SU-DHL-6 (cell line): ENCODE measurements around the gene SMARCA4.

Experiments used
- H2AFZ ChIP-seq: fragments of 200-600 bp; sonication (generic); 2 replicates; pipeline ENCODE4 v1.6.1; 2014; ENCODE audit warnings: low read depth, mild to moderate bottlenecking, moderate library complexity, mixed read lengths, antibody characterized with exemption, low read length; ENCODE audit not compliant: severe bottlenecking
- H3F3A ChIP-seq: fragments of 200-600 bp; shearing (Covaris generic); 2 replicates; pipeline ENCODE4 v1.6.0; 2016; ENCODE audit warnings: antibody characterized with exemption, mild to moderate bottlenecking; ENCODE audit not compliant: insufficient read depth
- H3K27ac ChIP-seq: fragments of 200-600 bp; sonication (generic); 2 replicates; pipeline ENCODE4 v1.5.1; 2016; ENCODE audit warnings: low read depth, mild to moderate bottlenecking, low read length, moderate library complexity, mixed read lengths
- H3K27me3 ChIP-seq: fragments of 200-600 bp; sonication (generic), shearing (Covaris generic); 2 replicates; pipeline ENCODE4 v1.6.0; 2014; ENCODE audit warnings: mild to moderate bottlenecking, low read length
- H3K36me3 ChIP-seq: fragments of 200-600 bp; sonication (generic); 2 replicates; pipeline ENCODE4 v1.6.1; 2014; ENCODE audit warnings: mild to moderate bottlenecking, low read length, mixed read lengths
- H3K4me2 ChIP-seq: fragments of 300-600, 200-600 bp; shearing (Covaris generic), sonication (generic); 2 replicates; pipeline ENCODE4 v1.6.0; 2014; ENCODE audit warnings: low read length, low read depth, mild to moderate bottlenecking; ENCODE audit not compliant: poor library complexity, severe bottlenecking
- H3K4me3 ChIP-seq: fragments of 200-600 bp; sonication (generic); 2 replicates; pipeline ENCODE4 v1.5.1; 2014; ENCODE audit warnings: antibody characterized with exemption, low read length, mild to moderate bottlenecking, mixed read lengths; ENCODE audit not compliant: insufficient read depth, poor library complexity, severe bottlenecking
- H3K79me2 ChIP-seq: fragments of 200-600 bp; sonication (generic); 2 replicates; pipeline ENCODE4 v1.6.1; 2014; ENCODE audit warnings: mild to moderate bottlenecking, low read length, moderate library complexity; ENCODE audit not compliant: insufficient read depth
- H3K9ac ChIP-seq: fragments of 200-600 bp; sonication (generic); 2 replicates; pipeline ENCODE4 v1.7.0; 2014; ENCODE audit warnings: mild to moderate bottlenecking, low read length
- H3K9me2 ChIP-seq: fragments of 200-600 bp; sonication (generic); replicated peaks from 2 replicates; pipeline ENCODE4 v1.6.1; 2014; ENCODE audit warnings: low read length; ENCODE audit not compliant: insufficient read depth
- H3K9me3 ChIP-seq: fragments of 200-600 bp; sonication (generic); 2 replicates; pipeline ENCODE4 v1.6.1; 2014; ENCODE audit warnings: low read length, mixed read lengths; ENCODE audit not compliant: insufficient read depth
- H4K20me1 ChIP-seq: fragments of 200-600 bp; sonication (generic); 2 replicates; pipeline ENCODE4 v1.6.1; 2014; ENCODE audit warnings: low read depth, mild to moderate bottlenecking, antibody characterized with exemption, low read length, moderate library complexity, mixed read lengths
- CTCF ChIP-seq: fragments of 200-600 bp; sonication (generic); IDR thresholded peaks from one replicate; pipeline ENCODE4 v1.5.1; 2017; ENCODE audit warnings: antibody characterized with exemption, mild to moderate bottlenecking, low read length, moderate library complexity; ENCODE audit not compliant: insufficient read depth, poor library complexity, severe bottlenecking
- EZH2phosphoT487 ChIP-seq: fragments of 200-600 bp; sonication (generic), shearing (Covaris generic); conservative IDR thresholded peaks from 2 replicates; pipeline ENCODE4 v1.6.1; 2018; ENCODE audit warnings: mild to moderate bottlenecking, antibody characterized with exemption, low read length, moderate library complexity, mixed read lengths

SMARCA4 gene

GRCh38 chr19:11019262-11019661 is 58.4 kb downstream of the SMARCA4 start:
- Histone ChIP-seq H3F3A (no peaks in the 10 kb centered on the region), H4K20me1 (no peaks in the 10 kb centered on the region; the same call in 1 of the 2 replicates), H3K9ac (no peak overlapping the region), H3K4me2 (no peak overlapping the region), H3K27me3 (no peaks in the 10 kb centered on the region), H3K36me3 (peaks cover 14% of the 10 kb centered on the region; the same call in 1 of the 2 replicates), H3K9me2 (no peaks in the 10 kb centered on the region), H3K4me3 (no peak overlapping the region), H3K79me2 (peaks cover 4% of the 10 kb centered on the region; the same call in 1 of the 2 replicates), H3K27ac (no peak overlapping the region), H2AFZ (no peak overlapping the region), H3K9me3 (no peaks in the 10 kb centered on the region)
- TF ChIP-seq CTCF: no peak
- TF ChIP-seq EZH2phosphoT487: no peak

GRCh38 chr19:11019824-11020223 is 59.0 kb downstream of the SMARCA4 start:
- no peak overlapping the region for H3K4me3 ChIP-seq
- H3F3A ChIP-seq: no peaks in the 10 kb centered on the region
- no peaks in the 10 kb centered on the region for H3K27me3 ChIP-seq
- no peaks in the 10 kb centered on the region for H3K9me2 ChIP-seq
- H3K27ac ChIP-seq: no peak overlapping the region
- peaks cover 11% of the 10 kb centered on the region; the same call in 1 of the 2 replicates for H3K36me3 ChIP-seq
- no peak overlapping the region for H3K4me2 ChIP-seq
- no peak overlapping the region for H2AFZ ChIP-seq
- no peaks in the 10 kb centered on the region; the same call in 1 of the 2 replicates for H4K20me1 ChIP-seq
- H3K79me2 ChIP-seq: peaks cover 4% of the 10 kb centered on the region; the same call in 1 of the 2 replicates
- no peak overlapping the region for H3K9ac ChIP-seq
- TF ChIP-seq CTCF (no peak), EZH2phosphoT487 (no peak)
- H3K9me3 ChIP-seq: no peaks in the 10 kb centered on the region

GRCh38 chr19:11020423-11020822 is 59.6 kb downstream of the SMARCA4 start:
- no peaks in the 10 kb centered on the region for H3K27me3 ChIP-seq
- H3K4me2 ChIP-seq: no peak overlapping the region
- no peak overlapping the region for H3K9ac ChIP-seq
- no peaks in the 10 kb centered on the region for H3K9me3 ChIP-seq
- peaks cover 11% of the 10 kb centered on the region; the same call in 1 of the 2 replicates for H3K36me3 ChIP-seq
- no peaks in the 10 kb centered on the region; the same call in 1 of the 2 replicates for H4K20me1 ChIP-seq
- H3K4me3 ChIP-seq: no peak overlapping the region
- no peak overlapping the region for H2AFZ ChIP-seq
- peaks cover 4% of the 10 kb centered on the region; the same call in 1 of the 2 replicates for H3K79me2 ChIP-seq
- no peak overlapping the region for H3K27ac ChIP-seq
- H3K9me2 ChIP-seq: no peaks in the 10 kb centered on the region
- TF ChIP-seq CTCF (no peak), EZH2phosphoT487 (no peak)
- no peaks in the 10 kb centered on the region for H3F3A ChIP-seq
